Esophagus muscularis mucosa (tissue), 4 donors: ENCODE results near the gene PLB1. TPM values are rescaled to one million over a fixed set of nuclear protein-coding genes. Genes with fewer than 3 reads are reported as not detected.
A peak's percentile ranks its signal among the peaks of the same experiment; 100 is the strongest.

ENCODE experiments used
- DNase-seq: peaks from one replicate; pipeline ENCODE4 v3.0.0-alpha.2; 2017; ENCODE audit errors: extremely low spot score
- H3K27ac ChIP-seq, 4 donors: fragments of 200-600 bp; sonication (generic); replicated peaks in 1 of 4; 1 replicate in 3 of 4; 2 replicates in 1 of 4; pipeline ENCODE4 v1.5.1; 2016 to 2019; ENCODE audit warnings: mild to moderate bottlenecking in 1 of 4
- H3K27me3 ChIP-seq, 4 donors: fragments of 200-600 bp; sonication (generic); one replicate each; pipeline versions ENCODE4 v1.5.1 to v1.6.0; 2016 to 2019
- H3K36me3 ChIP-seq, 4 donors: fragments of 200-600 bp; sonication (generic); one replicate each; pipeline ENCODE4 v1.5.1; 2016 to 2019
- H3K4me1 ChIP-seq, 4 donors: fragments of 200-600 bp; sonication (generic); one replicate each; pipeline ENCODE4 v1.5.1; 2016 to 2019
- H3K4me3 ChIP-seq, 4 donors: fragments of 200-600 bp; sonication (generic); 1 replicate in 2 of 4; 2 replicates in 2 of 4; pipeline ENCODE4 v1.5.1; 2016 to 2019; ENCODE audit warnings: mild to moderate bottlenecking in 4 of 4, moderate library complexity in 1 of 4
- H3K9me3 ChIP-seq, 4 donors: fragments of 200-600 bp; sonication (generic); 1 replicate in 3 of 4; 2 replicates in 1 of 4; pipeline ENCODE4 v1.5.1; 2016 to 2019
- EP300 ChIP-seq: sonication (generic); formaldehyde crosslinking; IDR thresholded peaks from one replicate; pipeline ENCODE4 v1.6.1; 2017; ENCODE audit warnings: antibody characterized with exemption
- POLR2A ChIP-seq: fragments of 450-650 bp; IDR thresholded peaks from one replicate; pipeline ENCODE4 v1.6.1; 2017; ENCODE audit warnings: antibody characterized with exemption, moderate library complexity, mild to moderate bottlenecking, low read depth
- POLR2AphosphoS5 ChIP-seq, 2 donors: sonication (generic); formaldehyde crosslinking; IDR thresholded peaks; one replicate each; pipeline ENCODE4 v1.6.1; 2017; ENCODE audit warnings: antibody characterized with exemption in 2 of 2
- WGBS: methylation state at CpG from one replicate; pipeline ENCODE4 v1.1.5; 2018; 5-methylcytosine and 5-hydroxymethylcytosine counted together
- intact Hi-C: fragments of 100-400 bp; cut with DNase I; formaldehyde crosslinking; loops from one replicate; pipeline ENCODE4 v1.15.1; 2023
- total RNA-seq, 4 donors: library from RNA; depleted of rRNA; stranded (reverse); fragments of >200 nt; gene quantifications; one replicate each; pipeline versions ENCODE4 v1.1.0 to v1.2.1, GENCODE V29; 2016
- TF ChIP-seq, protein P1 (sequence below), 3 experiments: fragments of 200-600 bp in 2 of 3; fragments of 450-650 bp in 1 of 3; sonication (generic) in 2 of 3; IDR thresholded peaks; one replicate each; pipeline ENCODE4 v1.5.1; 2017 to 2019; ENCODE audit warnings: antibody characterized with exemption in 3 of 3, mild to moderate bottlenecking in 2 of 3, moderate library complexity in 1 of 3

PLB1 gene
- total RNA-seq, 4 donors from 2014 or later: 2.5 to 11.1 (median 7.7) TPM

DNA sequence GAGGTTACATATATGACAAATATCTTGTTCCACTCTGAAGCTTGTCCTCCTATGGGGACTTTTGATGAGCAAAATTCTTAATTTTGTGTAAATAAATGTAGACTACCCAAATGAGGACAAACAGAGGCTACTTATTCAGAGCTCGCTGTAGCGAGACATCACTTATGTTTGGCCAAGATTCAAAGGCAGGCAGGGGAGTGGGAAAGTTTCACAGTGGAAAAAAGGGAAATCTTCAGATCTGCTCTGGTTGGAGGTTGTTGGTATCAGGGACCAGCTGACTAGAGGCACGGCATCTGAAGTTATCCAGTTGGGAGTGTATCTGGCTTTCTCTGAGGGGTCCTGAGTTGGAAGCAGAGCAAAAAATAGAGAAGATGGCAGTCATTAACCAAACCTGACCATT, 1.3 kb downstream of the PLB1 start:
- Histone ChIP-seq H3K4me1 (no peaks in the 10 kb centered on the region), H3K4me3 (no peak overlapping the region), H3K27me3 (no peaks in the 10 kb centered on the region), H3K27ac (no peak overlapping the region), H3K9me3 (no peaks in the 10 kb centered on the region), H3K36me3 (no peaks in the 10 kb centered on the region)
- 86% methylated on average over 3 of the region's 3 CpGs for WGBS
- intact Hi-C loops: no loop called here
- no peak for DNase-seq
- no peak for TF ChIP-seq POLR2A
- TF ChIP-seq, protein P1, sequence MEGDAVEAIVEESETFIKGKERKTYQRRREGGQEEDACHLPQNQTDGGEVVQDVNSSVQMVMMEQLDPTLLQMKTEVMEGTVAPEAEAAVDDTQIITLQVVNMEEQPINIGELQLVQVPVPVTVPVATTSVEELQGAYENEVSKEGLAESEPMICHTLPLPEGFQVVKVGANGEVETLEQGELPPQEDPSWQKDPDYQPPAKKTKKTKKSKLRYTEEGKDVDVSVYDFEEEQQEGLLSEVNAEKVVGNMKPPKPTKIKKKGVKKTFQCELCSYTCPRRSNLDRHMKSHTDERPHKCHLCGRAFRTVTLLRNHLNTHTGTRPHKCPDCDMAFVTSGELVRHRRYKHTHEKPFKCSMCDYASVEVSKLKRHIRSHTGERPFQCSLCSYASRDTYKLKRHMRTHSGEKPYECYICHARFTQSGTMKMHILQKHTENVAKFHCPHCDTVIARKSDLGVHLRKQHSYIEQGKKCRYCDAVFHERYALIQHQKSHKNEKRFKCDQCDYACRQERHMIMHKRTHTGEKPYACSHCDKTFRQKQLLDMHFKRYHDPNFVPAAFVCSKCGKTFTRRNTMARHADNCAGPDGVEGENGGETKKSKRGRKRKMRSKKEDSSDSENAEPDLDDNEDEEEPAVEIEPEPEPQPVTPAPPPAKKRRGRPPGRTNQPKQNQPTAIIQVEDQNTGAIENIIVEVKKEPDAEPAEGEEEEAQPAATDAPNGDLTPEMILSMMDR (IDR thresholded peaks at IDR 0.05): no peak
- no peak for TF ChIP-seq EP300
- TF ChIP-seq POLR2AphosphoS5 (IDR thresholded peaks at IDR 0.05): no peak

DNA sequence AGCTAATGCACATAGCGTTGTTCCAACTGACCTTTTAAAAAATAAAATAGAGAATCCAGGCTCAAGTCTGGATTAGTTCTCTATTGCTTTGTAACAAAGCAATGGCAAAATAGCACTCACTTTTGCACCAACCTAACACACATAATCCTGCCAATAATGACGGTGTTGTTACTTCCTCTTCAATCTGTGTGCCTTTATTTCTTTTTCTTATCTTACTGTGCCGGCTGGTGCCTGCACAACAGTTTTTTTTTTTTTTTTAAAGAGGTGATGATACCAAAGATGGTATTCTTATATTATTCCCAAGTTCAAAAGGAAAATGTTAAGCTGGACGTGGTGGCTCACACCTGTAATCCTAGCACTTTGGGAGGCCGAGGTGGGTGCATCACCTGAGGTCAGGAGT, 3.4 kb downstream of the PLB1 start:
- TF ChIP-seq, protein P1 (IDR thresholded peaks at IDR 0.05): no peak
- TF ChIP-seq POLR2AphosphoS5 (IDR thresholded peaks at IDR 0.05): no peak
- no peak for TF ChIP-seq EP300
- no peak for TF ChIP-seq POLR2A

DNA sequence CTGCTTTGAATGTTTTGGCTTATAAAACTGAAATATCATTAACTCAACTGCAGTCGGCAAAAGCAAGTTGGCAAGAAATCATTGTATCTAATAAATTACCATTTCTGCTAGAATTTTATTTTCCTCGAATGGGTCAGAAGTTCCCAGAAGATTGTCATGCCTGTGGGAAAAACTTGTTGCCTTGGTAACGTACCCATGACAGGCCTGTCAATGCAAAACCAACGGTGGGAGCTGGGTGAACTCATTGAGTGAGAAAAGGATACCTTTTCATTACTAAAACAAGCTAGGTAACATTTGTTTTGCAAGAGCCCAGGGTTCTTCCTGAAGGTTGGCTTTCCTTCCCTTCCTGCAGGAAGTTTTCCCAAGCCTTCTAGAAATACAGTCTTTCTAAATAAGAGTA, 9.5 kb downstream of the PLB1 start:
- no peak overlapping the region for H3K27ac ChIP-seq
- TF ChIP-seq, protein P1 (IDR thresholded peaks at IDR 0.05): no peak
- TF ChIP-seq POLR2A: no peak
- no peak for TF ChIP-seq POLR2AphosphoS5 (IDR thresholded peaks at IDR 0.05)
- TF ChIP-seq EP300: no peak
- 63% methylated on average over 4 of the region's 4 CpGs for WGBS
- no peaks in the 10 kb centered on the region for H3K9me3 ChIP-seq
- no peaks in the 10 kb centered on the region for H3K27me3 ChIP-seq
- DNase-seq: no peak
- H3K4me3 ChIP-seq: no peak overlapping the region
- no peaks in the 10 kb centered on the region for H3K4me1 ChIP-seq
- intact Hi-C loops: no loop called here
- no peaks in the 10 kb centered on the region for H3K36me3 ChIP-seq

More for the DNA sequence above, 3.4 kb downstream of the PLB1 start:
- Histone ChIP-seq H3K4me1 (no peaks in the 10 kb centered on the region), H3K27me3 (no peaks in the 10 kb centered on the region), H3K36me3 (no peaks in the 10 kb centered on the region), H3K4me3 (no peak overlapping the region), H3K27ac (no peak overlapping the region), H3K9me3 (no peaks in the 10 kb centered on the region)
- no peak for DNase-seq
- 86% methylated on average over 5 of the region's 5 CpGs for WGBS
- intact Hi-C loops: no loop called here

DNA sequence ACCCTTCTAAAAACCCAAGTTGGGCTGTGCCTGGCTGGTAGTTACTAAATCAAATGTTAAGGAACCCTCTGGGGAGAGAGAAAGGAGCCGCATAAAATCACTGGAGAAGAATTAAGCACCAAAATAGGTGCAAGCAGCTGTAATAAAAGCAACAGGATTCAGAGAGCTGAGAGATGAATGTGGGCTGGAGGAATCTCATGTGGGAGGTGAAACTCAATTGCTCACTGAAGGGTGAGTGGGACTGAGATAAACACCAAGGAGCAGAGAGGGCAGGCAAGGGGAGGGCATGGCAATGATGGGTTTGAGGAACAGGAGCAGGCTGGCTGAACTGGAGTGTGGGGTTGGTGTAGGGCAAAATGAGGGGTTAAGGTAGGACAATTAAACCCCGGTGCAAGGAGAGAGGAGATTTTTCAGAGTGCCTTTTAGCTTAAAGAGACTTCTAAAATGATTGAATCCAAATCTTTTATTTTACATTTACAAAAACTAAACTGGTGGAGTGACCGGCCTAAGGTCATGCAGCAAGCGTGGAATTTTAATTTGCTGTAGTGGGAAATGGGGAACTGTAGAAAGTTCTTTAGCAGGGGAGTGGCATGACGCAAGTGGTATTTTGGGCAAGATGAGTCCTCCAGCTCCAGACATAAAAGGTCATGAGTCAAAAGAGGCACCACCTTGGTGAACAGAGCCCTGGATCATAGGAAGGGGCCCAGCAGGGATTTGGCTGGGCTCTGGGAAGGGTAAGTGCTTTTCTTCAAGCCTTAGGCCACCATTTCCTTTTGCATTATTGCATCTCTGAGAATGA, 10.5 kb downstream of the PLB1 start:
- H3K27ac ChIP-seq: no peak overlapping the region
- 88% methylated on average over 5 of the region's 5 CpGs for WGBS
- TF ChIP-seq, protein P1 (IDR thresholded peaks at IDR 0.05): no peak
- TF ChIP-seq EP300 (no peak), POLR2AphosphoS5 (IDR thresholded peaks at IDR 0.05) (no peak), POLR2A (no peak)
- H3K36me3 ChIP-seq: no peaks in the 10 kb centered on the region
- DNase-seq: peak; percentile 84
- intact Hi-C loops: no loop called here
- no peaks in the 10 kb centered on the region for H3K27me3 ChIP-seq
- H3K4me1 ChIP-seq: no peaks in the 10 kb centered on the region
- no peak overlapping the region for H3K4me3 ChIP-seq
- no peaks in the 10 kb centered on the region for H3K9me3 ChIP-seq
